Astrocyte (in vitro differentiated cells and primary cell): ENCODE results near the gene JAKMIP2. TPM values are rescaled to one million over a fixed set of nuclear protein-coding genes. Genes with fewer than 3 reads are reported as not detected.
A peak's percentile ranks its signal among the peaks of the same experiment; 100 is the strongest.

Source experiments
- DNase-seq: peaks from one replicate; pipeline ENCODE4 v3.0.0-alpha.2; 2010; ENCODE audit warnings: low read depth
- FAIRE-seq: peaks from 2 replicates; lab custom pipeline; 2011; peaks lifted over from hg19 to GRCh38; lab: Jason Lieb, UNC
- H2AFZ ChIP-seq: 2 replicates; pipeline ENCODE4 v1.6.0; 2012; ENCODE audit warnings: low read depth, low read length, inconsistent platforms
- H3K27ac ChIP-seq: 2 replicates; pipeline ENCODE4 v1.5.1; 2011; ENCODE audit warnings: low read depth, low read length, inconsistent platforms
- H3K27me3 ChIP-seq: 2 replicates; pipeline ENCODE4 v1.6.0; 2011; ENCODE audit warnings: low read length, inconsistent platforms; ENCODE audit not compliant: insufficient read depth
- H3K36me3 ChIP-seq: 2 replicates; pipeline ENCODE4 v1.5.1; 2011; ENCODE audit warnings: low read length, inconsistent platforms; ENCODE audit not compliant: insufficient read depth
- H3K4me1 ChIP-seq: 2 replicates; pipeline ENCODE4 v1.5.1; 2011; ENCODE audit warnings: low read length, inconsistent platforms; ENCODE audit not compliant: insufficient read depth
- H3K4me2 ChIP-seq: 2 replicates; pipeline ENCODE4 v1.6.0; 2012; ENCODE audit warnings: low read length, inconsistent platforms
- H3K4me3 ChIP-seq: 2 replicates; pipeline ENCODE4 v1.5.1; 2011; ENCODE audit warnings: low read depth, mild to moderate bottlenecking, low read length, inconsistent platforms; ENCODE audit not compliant: insufficient read depth
- H3K79me2 ChIP-seq: 2 replicates; pipeline ENCODE4 v1.6.0; 2012; ENCODE audit warnings: mild to moderate bottlenecking, low read length, inconsistent platforms; ENCODE audit not compliant: insufficient read depth
- H3K9ac ChIP-seq: 2 replicates; pipeline ENCODE4 v1.6.0; 2012; ENCODE audit warnings: mild to moderate bottlenecking, low read length, inconsistent platforms
- H3K9me3 ChIP-seq: 2 replicates; pipeline ENCODE4 v1.5.1; 2012; ENCODE audit warnings: low read depth, mild to moderate bottlenecking, low read length, inconsistent platforms; ENCODE audit not compliant: insufficient read depth
- H4K20me1 ChIP-seq: 2 replicates; pipeline ENCODE4 v1.6.0; 2012; ENCODE audit warnings: low read length, inconsistent platforms; ENCODE audit not compliant: insufficient read depth
- H3K27ac Mint-ChIP-seq: one replicate; pipeline ENCODE4 v1.8.0; 2021; ENCODE audit warnings: mild to moderate bottlenecking, mixed read lengths; ENCODE audit not compliant: unreplicated experiment
- H3K27me3 Mint-ChIP-seq: one replicate; pipeline ENCODE4 v1.8.0; 2021; ENCODE audit warnings: low read depth, mixed read lengths; ENCODE audit not compliant: unreplicated experiment
- H3K36me3 Mint-ChIP-seq: one replicate; pipeline ENCODE4 v1.8.0; 2021; ENCODE audit warnings: low read depth, mixed read lengths; ENCODE audit not compliant: unreplicated experiment
- H3K4me1 Mint-ChIP-seq: one replicate; pipeline ENCODE4 v1.8.0; 2021; ENCODE audit warnings: low read depth, mixed read lengths; ENCODE audit not compliant: unreplicated experiment
- H3K4me3 Mint-ChIP-seq: one replicate; pipeline ENCODE4 v1.8.0; 2021; ENCODE audit warnings: mild to moderate bottlenecking, moderate library complexity, mixed read lengths; ENCODE audit not compliant: unreplicated experiment
- H3K9me3 Mint-ChIP-seq: one replicate; pipeline ENCODE4 v1.8.0; 2021; ENCODE audit warnings: mild to moderate bottlenecking, mixed read lengths; ENCODE audit not compliant: unreplicated experiment
- EZH2 ChIP-seq: IDR thresholded peaks from 2 replicates; pipeline ENCODE4 v1.6.1; 2012; ENCODE audit warnings: mild to moderate bottlenecking, low read length, inconsistent platforms; ENCODE audit not compliant: insufficient read depth
- total RNA-seq: library from RNA; stranded (reverse); gene quantifications from 2 replicates; pipeline ENCODE4 v1.2.1, GENCODE V29; 2021
- TF ChIP-seq, protein P1 (sequence below): IDR thresholded peaks from 2 replicates; pipeline ENCODE4 v1.5.1; 2011; ENCODE audit warnings: low read depth, mild to moderate bottlenecking, inconsistent platforms, low read length, moderate library complexity; ENCODE audit not compliant: insufficient read depth

The JAKMIP2 gene
- total RNA-seq, 1 donor from 2014 or later: 15.1 TPM

GRCh38 chr5:147784146-147784987 lies 1.8 kb upstream of the JAKMIP2 start:
- Mint-ChIP-seq H3K27me3 (no peaks in the 10 kb centered on the region), H3K9me3 (no peaks in the 10 kb centered on the region), H3K27ac (no peak overlapping the region), H3K4me1 (peaks cover 8% of the 10 kb centered on the region), H3K4me3 (no peak overlapping the region), H3K36me3 (no peaks in the 10 kb centered on the region)
- H3K4me2 ChIP-seq: no peak overlapping the region
- H3K36me3 ChIP-seq: no peaks in the 10 kb centered on the region
- H2AFZ ChIP-seq: no peak overlapping the region
- DNase-seq (no peak), FAIRE-seq (no peak)
- H3K4me1 ChIP-seq: peaks cover 3% of the 10 kb centered on the region
- H3K27me3 ChIP-seq: no peaks in the 10 kb centered on the region
- H4K20me1 ChIP-seq: no peaks in the 10 kb centered on the region
- H3K9ac ChIP-seq: no peak overlapping the region
- no peak for TF ChIP-seq EZH2
- TF ChIP-seq, protein P1, sequence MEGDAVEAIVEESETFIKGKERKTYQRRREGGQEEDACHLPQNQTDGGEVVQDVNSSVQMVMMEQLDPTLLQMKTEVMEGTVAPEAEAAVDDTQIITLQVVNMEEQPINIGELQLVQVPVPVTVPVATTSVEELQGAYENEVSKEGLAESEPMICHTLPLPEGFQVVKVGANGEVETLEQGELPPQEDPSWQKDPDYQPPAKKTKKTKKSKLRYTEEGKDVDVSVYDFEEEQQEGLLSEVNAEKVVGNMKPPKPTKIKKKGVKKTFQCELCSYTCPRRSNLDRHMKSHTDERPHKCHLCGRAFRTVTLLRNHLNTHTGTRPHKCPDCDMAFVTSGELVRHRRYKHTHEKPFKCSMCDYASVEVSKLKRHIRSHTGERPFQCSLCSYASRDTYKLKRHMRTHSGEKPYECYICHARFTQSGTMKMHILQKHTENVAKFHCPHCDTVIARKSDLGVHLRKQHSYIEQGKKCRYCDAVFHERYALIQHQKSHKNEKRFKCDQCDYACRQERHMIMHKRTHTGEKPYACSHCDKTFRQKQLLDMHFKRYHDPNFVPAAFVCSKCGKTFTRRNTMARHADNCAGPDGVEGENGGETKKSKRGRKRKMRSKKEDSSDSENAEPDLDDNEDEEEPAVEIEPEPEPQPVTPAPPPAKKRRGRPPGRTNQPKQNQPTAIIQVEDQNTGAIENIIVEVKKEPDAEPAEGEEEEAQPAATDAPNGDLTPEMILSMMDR: no peak
- no peak overlapping the region for H3K27ac ChIP-seq
- peaks cover 10% of the 10 kb centered on the region for H3K79me2 ChIP-seq
- H3K9me3 ChIP-seq: no peaks in the 10 kb centered on the region
- H3K4me3 ChIP-seq: no peak overlapping the region

DNA sequence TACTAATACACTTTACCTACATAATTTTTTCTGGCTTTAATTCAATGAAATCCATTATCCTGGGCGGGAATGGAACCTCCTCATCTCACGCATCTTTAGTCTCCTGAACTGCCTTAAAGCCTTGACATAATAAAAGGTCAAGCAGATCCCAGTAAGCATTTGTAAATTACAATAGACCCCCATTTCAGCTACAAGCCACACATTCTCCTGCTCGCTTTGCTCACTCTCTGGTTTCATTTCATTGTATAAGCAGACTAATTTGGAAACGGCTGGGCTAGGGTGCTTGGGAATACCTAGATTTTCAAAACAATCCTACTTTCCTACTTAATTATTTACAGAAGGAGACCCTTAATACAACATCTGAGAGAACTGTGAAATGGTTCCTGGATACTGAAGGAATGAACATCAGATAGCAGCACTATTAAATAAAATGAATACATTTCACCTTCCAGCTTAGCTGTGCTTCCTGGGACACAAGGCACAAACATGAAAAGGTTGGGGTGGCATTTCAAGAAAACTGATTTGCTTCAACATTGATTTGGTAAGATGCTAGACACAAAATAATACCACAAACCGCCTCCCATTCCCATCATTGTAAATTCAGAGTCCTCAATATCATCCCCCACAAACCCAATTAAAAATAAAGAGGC lies 1.5 kb downstream of the JAKMIP2 start:
- no peaks in the 10 kb centered on the region for H3K36me3 Mint-ChIP-seq
- H3K4me3 Mint-ChIP-seq: peak overlapping the region; percentile 94

More for the DNA sequence above, 1.5 kb downstream of the JAKMIP2 start:
- TF ChIP-seq EZH2: no peak
- TF ChIP-seq, protein P1: no peak
- Histone ChIP-seq H3K27me3 (no peaks in the 10 kb centered on the region), H3K27ac (no peak overlapping the region), H3K79me2 (peaks cover 10% of the 10 kb centered on the region), H3K4me1 (peaks cover 3% of the 10 kb centered on the region), H3K4me3 (peak overlapping the region; percentile 84), H3K9ac (no peak overlapping the region), H4K20me1 (no peaks in the 10 kb centered on the region), H3K36me3 (no peaks in the 10 kb centered on the region), H3K4me2 (peak overlapping the region; percentile 88), H2AFZ (no peak overlapping the region), H3K9me3 (no peaks in the 10 kb centered on the region)
- Mint-ChIP-seq H3K27ac (peak overlapping the region; percentile 1), H3K9me3 (no peaks in the 10 kb centered on the region), H3K27me3 (no peaks in the 10 kb centered on the region), H3K4me1 (peaks cover 8% of the 10 kb centered on the region)
- FAIRE-seq (no peak), DNase-seq (no peak)
